ENCODE measurements around the gene MYO19.

The MYO19 gene

GRCh38 chr17:36482611-36483504 lies 51.8 kb downstream of the MYO19 start:
- TF ChIP-seq EZH2phosphoT487 (IDR thresholded peaks at IDR 0.05; ENCODE audit: borderline replicate concordance, low read length), result no peak
- peak; percentile 74 for TF ChIP-seq CTCF (IDR thresholded peaks at IDR 0.05; ENCODE audit: low read depth, low read length, poor library complexity, severe bottlenecking)
- H3K4me1 ChIP-seq (ENCODE audit: control insufficient read depth, low read length), result peaks cover 24% of the 10 kb centered on the region
- H3F3A ChIP-seq (ENCODE audit: control insufficient read depth, insufficient read depth), result no peaks in the 10 kb centered on the region
- H3K27ac ChIP-seq (ENCODE audit: low read depth, low read length), result no peak overlapping the region
- H3K27me3 ChIP-seq (ENCODE audit: control insufficient read depth, low read length), result no peaks in the 10 kb centered on the region
- no peaks in the 10 kb centered on the region for H4K20me1 ChIP-seq (ENCODE audit: control insufficient read depth, insufficient read depth, low read depth, low read length)
- H3K36me3 ChIP-seq (ENCODE audit: control insufficient read depth, low read length), result peaks cover 5% of the 10 kb centered on the region
- H3K4me3 ChIP-seq (ENCODE audit: low read length), result no peak overlapping the region
- no peak overlapping the region for H3K4me2 ChIP-seq (ENCODE audit: low read length)
- peaks cover 14% of the 10 kb centered on the region for H3K79me2 ChIP-seq (ENCODE audit: control insufficient read depth, low read length)
- H3K9me2 ChIP-seq (replicated peaks; ENCODE audit: control insufficient read depth, low read length), result no peaks in the 10 kb centered on the region
- no peaks in the 10 kb centered on the region for H3K9me3 ChIP-seq (ENCODE audit: control insufficient read depth, insufficient read depth, low read length)

GRCh38 chr17:36481829-36482228 lies 52.8 kb downstream of the MYO19 start:
- no peak overlapping the region for H3K4me2 ChIP-seq (ENCODE audit: low read length)
- H3K9me2 ChIP-seq (replicated peaks; ENCODE audit: control insufficient read depth, low read length), result no peaks in the 10 kb centered on the region
- peaks cover 5% of the 10 kb centered on the region for H3K27me3 ChIP-seq (ENCODE audit: control insufficient read depth, low read length)
- no peak overlapping the region for H3K4me3 ChIP-seq (ENCODE audit: low read length)
- no peaks in the 10 kb centered on the region for H3F3A ChIP-seq (ENCODE audit: control insufficient read depth, insufficient read depth)
- peaks cover 3% of the 10 kb centered on the region for H3K79me2 ChIP-seq (ENCODE audit: control insufficient read depth, low read length)
- H4K20me1 ChIP-seq (ENCODE audit: control insufficient read depth, insufficient read depth, low read depth, low read length), result no peaks in the 10 kb centered on the region
- H3K27ac ChIP-seq (ENCODE audit: low read depth, low read length), result no peak overlapping the region
- peaks cover 3% of the 10 kb centered on the region; the same call in 1 of the 2 replicates for H3K9me3 ChIP-seq (ENCODE audit: control insufficient read depth, insufficient read depth, low read length)
- H3K36me3 ChIP-seq (ENCODE audit: control insufficient read depth, low read length), result peaks cover 2% of the 10 kb centered on the region
- H3K4me1 ChIP-seq (ENCODE audit: control insufficient read depth, low read length), result peaks cover 20% of the 10 kb centered on the region
- TF ChIP-seq CTCF (IDR thresholded peaks at IDR 0.05; ENCODE audit: low read depth, low read length, poor library complexity, severe bottlenecking), result no peak
- no peak for TF ChIP-seq EZH2phosphoT487 (IDR thresholded peaks at IDR 0.05; ENCODE audit: borderline replicate concordance, low read length)

- Histone ChIP-seq H3K4me3 (ENCODE audit: low read length) (no peak overlapping the region), H3K79me2 (ENCODE audit: control insufficient read depth, low read length) (no peaks in the 10 kb centered on the region), H3K4me2 (ENCODE audit: low read length) (no peak overlapping the region), H3K27ac (ENCODE audit: low read depth, low read length) (no peak overlapping the region), H3K27me3 (ENCODE audit: control insufficient read depth, low read length) (peaks cover 25% of the 10 kb centered on the region), H3K4me1 (ENCODE audit: control insufficient read depth, low read length) (peaks cover 7% of the 10 kb centered on the region), H3K9me2 (replicated peaks; ENCODE audit: control insufficient read depth, low read length) (no peaks in the 10 kb centered on the region), H3F3A (ENCODE audit: control insufficient read depth, insufficient read depth) (no peaks in the 10 kb centered on the region), H3K36me3 (ENCODE audit: control insufficient read depth, low read length) (no peaks in the 10 kb centered on the region), H3K9me3 (ENCODE audit: control insufficient read depth, insufficient read depth, low read length) (peaks cover 8% of the 10 kb centered on the region; the same call in 1 of the 2 replicates), H4K20me1 (ENCODE audit: control insufficient read depth, insufficient read depth, low read depth, low read length) (no peaks in the 10 kb centered on the region)
- TF ChIP-seq CTCF (IDR thresholded peaks at IDR 0.05; ENCODE audit: low read depth, low read length, poor library complexity, severe bottlenecking) (no peak), EZH2phosphoT487 (IDR thresholded peaks at IDR 0.05; ENCODE audit: borderline replicate concordance, low read length) (no peak)
These were observed 59.2 kb downstream of the MYO19 start for GRCh38 chr17:36475346-36475970.
